KG1 (cell line): ENCODE measurements around the gene PYGB.
"Not testable (repeated sequence)": the region's sequence is repeated elsewhere in the genome, so short reads cannot be mapped to it uniquely, and the experiment has no call there.

Source experiments
- DNase-seq: peaks from one replicate; lab custom pipeline; 2025; lab: John Stamatoyannopoulos, UW

The PYGB gene

GRCh38 chr20:25230166-25230831, 17.6 kb upstream of the PYGB start:
- no peak for DNase-seq

GRCh38 chr20:25233016-25233772, 14.7 kb upstream of the PYGB start:
- no peak for DNase-seq

- not testable (repeated sequence) for DNase-seq
Measured at GRCh38 chr20:25234009-25234849, 13.7 kb upstream of the PYGB start.

GRCh38 chr20:25236450-25237304, 11.2 kb upstream of the PYGB start:
- no peak for DNase-seq

- DNase-seq: no peak
Measured at GRCh38 chr20:25237610-25238318, 10.1 kb upstream of the PYGB start.

GRCh38 chr20:25238319-25239037, 9.4 kb upstream of the PYGB start:
- no peak for DNase-seq

- DNase-seq: no peak
Measured at GRCh38 chr20:25239387-25240370, 8.2 kb upstream of the PYGB start.

- not testable (repeated sequence) for DNase-seq
Measured at GRCh38 chr20:25240851-25241658, 6.8 kb upstream of the PYGB start.

- not testable (repeated sequence) for DNase-seq
Measured at GRCh38 chr20:25241659-25241955, 6.3 kb upstream of the PYGB start.

GRCh38 chr20:25242231-25242630, 5.7 kb upstream of the PYGB start:
- DNase-seq: no peak

- no peak for DNase-seq
Measured at GRCh38 chr20:25243416-25243979, 4.4 kb upstream of the PYGB start.

- DNase-seq: no peak
Measured at GRCh38 chr20:25244976-25245375, 2.9 kb upstream of the PYGB start.

- DNase-seq: no peak
Measured at GRCh38 chr20:25245461-25245860, 2.4 kb upstream of the PYGB start.

- DNase-seq: no peak
Measured at GRCh38 chr20:25246182-25246999, 1.5 kb upstream of the PYGB start.

GRCh38 chr20:25247000-25247517, 826 bp upstream of the PYGB start:
- no peak for DNase-seq

- DNase-seq: no peak
Measured at GRCh38 chr20:25247518-25247955, 348 bp upstream of the PYGB start.

GRCh38 chr20:25248786-25249172, 894 bp downstream of the PYGB start:
- no peak for DNase-seq
